Measurements from ENCODE around the gene NDUFS3.

GRCh38 chr11:47587723-47588326 is 9.0 kb downstream of the NDUFS3 start:
- no peak for TF ChIP-seq POLR2A (IDR thresholded peaks at IDR 0.05; ENCODE audit: low read depth, low read length)
- no peak for TF ChIP-seq POLR2AphosphoS5 (IDR thresholded peaks at IDR 0.05; ENCODE audit: low read depth, low read length)
- no peak for TF ChIP-seq SPI1 (IDR thresholded peaks at IDR 0.05; ENCODE audit: low read depth, low read length)
